NCI-H748 (cell line): Measurements from ENCODE around the gene TMEM147.

Source experiments
- DNase-seq: peaks from one replicate; lab custom pipeline; 2025; ENCODE audit not compliant: unreplicated experiment; lab: John Stamatoyannopoulos, UW

The TMEM147 gene

GRCh38 chr19:35519291-35519690, 26.1 kb upstream of the TMEM147 start:
- DNase-seq: no peak

GRCh38 chr19:35521124-35521743, 24.2 kb upstream of the TMEM147 start:
- DNase-seq: no peak

GRCh38 chr19:35522745-35523327, 22.6 kb upstream of the TMEM147 start:
- no peak for DNase-seq

GRCh38 chr19:35524181-35524837, 21.1 kb upstream of the TMEM147 start:
- no peak for DNase-seq

- DNase-seq: no peak
Observed at GRCh38 chr19:35525873-35526272, 19.6 kb upstream of the TMEM147 start.

- no peak for DNase-seq
Observed at GRCh38 chr19:35528218-35529038, 17.0 kb upstream of the TMEM147 start, which contains the start of gene SBSN. SBSN (minus strand) TSS chr19:35528311; CDS start chr19:35528281, 30 bp downstream.

- DNase-seq: no peak
Observed at GRCh38 chr19:35529241-35530218, 15.9 kb upstream of the TMEM147 start.

GRCh38 chr19:35531291-35531690, 14.1 kb upstream of the TMEM147 start:
- peak; percentile 61 for DNase-seq

GRCh38 chr19:35533201-35533821, 12.1 kb upstream of the TMEM147 start, which contains the start of gene GAPDHS:
GAPDHS (plus strand) TSS chr19:35533456; CDS start chr19:35533528, 72 bp downstream.
- DNase-seq: no peak

GRCh38 chr19:35533822-35534392, 11.5 kb upstream of the TMEM147 start:
- DNase-seq: peak; percentile 40

- no peak for DNase-seq
Observed at GRCh38 chr19:35534803-35535480, 10.5 kb upstream of the TMEM147 start.

GRCh38 chr19:35539314-35539713, 6.1 kb upstream of the TMEM147 start:
- no peak for DNase-seq

- DNase-seq: no peak
Observed at GRCh38 chr19:35539850-35540249, 5.6 kb upstream of the TMEM147 start.

GRCh38 chr19:35540356-35540927, 5.0 kb upstream of the TMEM147 start:
- DNase-seq: no peak

- DNase-seq: no peak
Observed at GRCh38 chr19:35542209-35542608, 3.2 kb upstream of the TMEM147 start.

GRCh38 chr19:35543280-35544109, 1.9 kb upstream of the TMEM147 start:
- DNase-seq: no peak

GRCh38 chr19:35544110-35544802, 1.2 kb upstream of the TMEM147 start:
- no peak for DNase-seq
